ENCODE measurements around the gene CLIC4. TPM values are rescaled to one million over a fixed set of nuclear protein-coding genes. Genes with fewer than 3 reads are reported as not detected.
A peak's percentile ranks its signal among the peaks of the same experiment; 100 is the strongest.

CLIC4 gene
- total RNA-seq, 1 donor from 2014 or later: 120 TPM

- Histone ChIP-seq H3K4me3 (ENCODE audit: low read depth, low read length) (no peak overlapping the region), H3K36me3 (ENCODE audit: control insufficient read depth, insufficient read depth, low read length) (no peaks in the 10 kb centered on the region), H3K27me3 (ENCODE audit: control insufficient read depth, insufficient read depth, low read length) (no peaks in the 10 kb centered on the region)
- no peak for TF ChIP-seq CTCF (IDR thresholded peaks at IDR 0.05; ENCODE audit: insufficient read depth, low read length, severe bottlenecking)
- FAIRE-seq (no peak), DNase-seq (ENCODE audit: low read depth) (no peak)
Measured at GRCh38 chr1:24765308-24765988, 20.2 kb downstream of the CLIC4 start.

- H3K27me3 ChIP-seq (ENCODE audit: control insufficient read depth, insufficient read depth, low read length): no peaks in the 10 kb centered on the region
- DNase-seq (ENCODE audit: low read depth): no peak
- H3K4me3 ChIP-seq (ENCODE audit: low read depth, low read length): no peak overlapping the region
- FAIRE-seq: no peak
- no peaks in the 10 kb centered on the region for H3K36me3 ChIP-seq (ENCODE audit: control insufficient read depth, insufficient read depth, low read length)
- TF ChIP-seq CTCF (IDR thresholded peaks at IDR 0.05; ENCODE audit: insufficient read depth, low read length, severe bottlenecking): no peak
Measured at GRCh38 chr1:24767351-24767750, 22.1 kb downstream of the CLIC4 start.

GRCh38 chr1:24768873-24769605 is 23.8 kb downstream of the CLIC4 start:
- DNase-seq (ENCODE audit: low read depth) (no peak), FAIRE-seq (no peak)
- no peaks in the 10 kb centered on the region for H3K27me3 ChIP-seq (ENCODE audit: control insufficient read depth, insufficient read depth, low read length)
- H3K4me3 ChIP-seq (ENCODE audit: low read depth, low read length): no peak overlapping the region
- TF ChIP-seq CTCF (IDR thresholded peaks at IDR 0.05; ENCODE audit: insufficient read depth, low read length, severe bottlenecking): no peak
- H3K36me3 ChIP-seq (ENCODE audit: control insufficient read depth, insufficient read depth, low read length): no peaks in the 10 kb centered on the region

- peak; percentile 95 for DNase-seq (ENCODE audit: low read depth)
- H3K4me3 ChIP-seq (ENCODE audit: low read depth, low read length): no peak overlapping the region
- FAIRE-seq: no peak
- no peaks in the 10 kb centered on the region for H3K36me3 ChIP-seq (ENCODE audit: control insufficient read depth, insufficient read depth, low read length)
- no peak for TF ChIP-seq CTCF (IDR thresholded peaks at IDR 0.05; ENCODE audit: insufficient read depth, low read length, severe bottlenecking)
- H3K27me3 ChIP-seq (ENCODE audit: control insufficient read depth, insufficient read depth, low read length): no peaks in the 10 kb centered on the region
Measured at GRCh38 chr1:24769656-24770651, 24.7 kb downstream of the CLIC4 start.

GRCh38 chr1:24770881-24771280 is 25.6 kb downstream of the CLIC4 start:
- FAIRE-seq (no peak), DNase-seq (ENCODE audit: low read depth) (no peak)
- no peak overlapping the region for H3K4me3 ChIP-seq (ENCODE audit: low read depth, low read length)
- TF ChIP-seq CTCF (IDR thresholded peaks at IDR 0.05; ENCODE audit: insufficient read depth, low read length, severe bottlenecking): no peak
- no peaks in the 10 kb centered on the region for H3K27me3 ChIP-seq (ENCODE audit: control insufficient read depth, insufficient read depth, low read length)
- H3K36me3 ChIP-seq (ENCODE audit: control insufficient read depth, insufficient read depth, low read length): no peaks in the 10 kb centered on the region
